Limb (tissue), 2 donors: ENCODE measurements around the gene NIT2.
"Not testable (repeated sequence)": the region's sequence is repeated elsewhere in the genome, so short reads cannot be mapped to it uniquely, and the experiment has no call there.

Source experiments
- DNase-seq, 2 donors: peaks; one replicate each; pipeline ENCODE4 v3.0.0-alpha.2; 2016; ENCODE audit errors: extremely low spot score in 2 of 2

The NIT2 gene

GRCh38 chr3:100334488-100335351, at the start of gene NIT2:
TSS of gene NIT2 (plus strand) at chr3:100334757. CDS start at chr3:100334792, 35 bp downstream.
- DNase-seq: peak; percentile 75 to 84

DNA sequence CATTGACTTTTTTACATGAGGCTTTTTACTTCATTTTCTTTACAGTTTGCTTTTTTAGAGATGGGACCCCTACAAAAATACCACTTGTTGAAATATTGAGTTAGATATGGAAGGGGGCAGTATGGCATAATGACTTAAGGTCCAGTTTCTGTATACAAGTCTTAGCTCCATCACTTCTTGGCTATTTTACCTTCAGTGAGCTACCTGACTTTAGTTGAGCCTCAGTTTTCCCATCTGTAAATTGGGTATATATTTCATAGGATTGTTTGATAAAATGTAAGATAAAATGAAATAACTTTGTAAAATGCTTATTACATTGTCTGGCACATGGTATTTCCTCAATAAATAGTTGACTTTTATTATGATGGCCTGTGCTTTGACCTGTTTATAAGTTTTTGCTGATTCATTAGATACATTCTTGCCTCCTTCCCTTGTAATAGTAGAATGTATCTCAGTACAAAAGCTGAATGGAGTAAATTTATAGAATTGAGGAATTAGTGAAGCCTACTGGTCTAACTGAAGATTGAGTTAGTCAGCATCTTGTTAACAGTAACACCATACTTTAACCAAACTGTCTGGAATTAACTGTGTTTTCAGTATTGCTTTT, 46.2 kb upstream of the NIT2 start:
- DNase-seq: no peak

- no peak for DNase-seq
Measured at GRCh38 chr3:100289339-100289738, 45.2 kb upstream of the NIT2 start.

GRCh38 chr3:100295089-100295488, 39.5 kb upstream of the NIT2 start:
- no peak for DNase-seq

DNA sequence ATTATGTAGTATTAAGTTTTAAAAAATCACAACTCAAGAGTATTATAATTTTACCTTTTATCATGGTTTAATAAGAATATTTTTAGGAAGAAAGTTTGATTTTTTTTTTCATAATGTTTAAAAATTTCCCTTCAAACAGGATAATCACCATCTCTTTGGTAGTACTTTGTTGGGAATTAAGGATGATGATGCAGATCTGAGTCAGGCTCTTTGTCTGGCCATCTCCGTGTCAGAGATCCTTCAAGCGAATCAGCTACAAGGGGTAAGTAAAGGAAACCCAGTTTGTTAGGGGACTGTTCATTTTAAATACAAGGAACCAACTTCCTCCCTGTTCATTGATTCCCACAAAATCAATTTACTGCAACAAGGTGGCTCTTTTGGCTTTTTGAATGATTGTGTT, 36.8 kb upstream of the NIT2 start:
- no peak for DNase-seq

DNA sequence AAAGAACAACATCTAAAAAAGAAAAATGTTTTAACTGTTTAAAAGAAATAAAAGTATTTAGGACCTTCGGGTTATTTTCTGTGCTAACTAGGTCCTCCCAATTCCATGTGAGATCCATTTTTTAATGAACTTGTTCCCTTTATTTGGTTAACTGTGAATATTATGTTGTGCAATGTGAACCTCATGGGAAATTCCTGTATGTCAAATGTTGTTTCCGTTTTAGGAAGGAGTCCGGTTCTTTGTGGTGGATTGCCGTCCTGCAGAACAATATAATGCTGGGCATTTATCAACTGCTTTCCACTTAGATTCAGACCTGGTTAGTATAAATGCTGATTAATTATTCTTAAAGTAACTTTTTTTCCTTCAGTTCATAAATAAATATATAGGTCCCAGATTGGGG, 35.5 kb upstream of the NIT2 start:
- no peak for DNase-seq

DNA sequence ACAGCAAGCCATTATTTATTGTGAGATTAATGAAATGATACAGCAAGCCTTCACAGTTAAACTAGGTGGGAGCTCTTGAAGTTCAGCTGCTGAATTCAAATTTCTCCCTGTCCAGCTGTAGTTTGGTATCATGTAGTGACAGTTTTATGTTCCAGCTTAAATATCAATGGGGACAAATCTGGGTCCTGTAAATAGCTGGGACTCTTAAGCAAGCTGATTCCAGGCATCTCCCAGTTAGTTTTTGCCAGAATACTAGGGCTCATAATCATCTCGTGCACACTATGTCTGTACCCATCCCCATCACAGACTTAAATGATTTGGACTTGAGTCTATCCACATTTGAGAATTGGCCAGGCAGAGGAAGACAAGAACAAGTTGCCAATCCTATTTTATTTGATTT, 27.9 kb upstream of the NIT2 start:
- no peak for DNase-seq

GRCh38 chr3:100310355-100310965, 24.1 kb upstream of the NIT2 start:
- no peak for DNase-seq

DNA sequence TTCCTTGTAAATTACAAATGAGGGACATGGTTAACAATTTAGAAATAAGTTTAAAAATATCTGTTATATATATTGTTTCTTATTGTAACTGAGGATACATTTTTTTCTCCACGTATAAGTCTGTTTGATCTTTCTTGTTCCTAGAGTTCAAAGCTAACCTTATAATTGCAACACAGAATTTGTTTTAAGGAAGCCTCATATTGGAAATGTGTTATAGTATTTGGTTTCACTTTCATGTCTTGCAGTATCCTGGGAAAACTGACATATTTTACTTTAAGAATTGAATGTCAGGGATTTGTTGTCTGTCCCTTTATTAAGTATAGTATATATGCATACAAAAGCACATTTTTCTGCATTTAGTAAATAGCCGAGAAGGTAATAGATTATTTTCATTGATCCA, 23.5 kb upstream of the NIT2 start:
- DNase-seq: no peak

- DNase-seq: peak in 1 of 2 donors; percentile 51
Measured at GRCh38 chr3:100316641-100317069, 17.9 kb upstream of the NIT2 start.

GRCh38 chr3:100317912-100318311, 16.6 kb upstream of the NIT2 start:
- no peak for DNase-seq

DNA sequence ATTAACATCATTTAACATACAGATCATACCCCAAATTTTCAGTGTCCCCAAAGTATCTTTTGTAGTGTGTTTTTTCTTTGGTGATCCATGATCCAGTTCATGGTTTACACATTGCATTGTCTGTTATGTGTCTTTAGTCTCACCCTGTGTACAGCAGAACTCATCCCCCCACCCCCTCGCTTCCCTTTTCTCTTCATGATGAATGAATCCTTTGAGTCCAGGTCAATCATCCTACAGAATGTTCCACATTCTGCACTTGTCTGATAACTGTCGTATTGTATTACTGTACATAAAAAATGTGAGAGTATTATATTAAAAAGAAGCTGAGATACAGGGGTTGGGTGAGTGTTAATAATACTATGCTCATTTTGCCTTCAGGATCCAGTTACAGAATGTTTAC, 14.6 kb upstream of the NIT2 start:
- DNase-seq: no peak

- DNase-seq: no peak
Measured at GRCh38 chr3:100324044-100324443, 10.5 kb upstream of the NIT2 start.

DNA sequence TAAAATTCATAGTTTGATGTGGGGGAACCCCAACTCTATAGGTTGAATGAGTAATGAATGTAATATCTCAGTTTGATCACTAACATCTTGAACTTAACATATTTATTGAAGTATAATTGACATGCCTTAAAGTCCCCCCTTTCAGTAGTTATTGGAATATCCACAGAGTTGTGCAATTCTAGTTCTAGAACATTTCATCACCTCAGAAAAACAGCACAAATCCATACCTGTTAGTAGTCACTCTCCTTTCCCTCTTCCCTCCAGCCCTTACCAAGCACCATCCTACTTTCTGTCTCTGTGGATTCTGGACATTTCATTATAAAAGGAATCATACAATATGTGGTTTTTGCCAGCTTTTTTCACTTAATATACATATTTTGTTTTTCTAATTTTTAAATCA, 8.7 kb upstream of the NIT2 start:
- no peak for DNase-seq

GRCh38 chr3:100327377-100327776, 7.2 kb upstream of the NIT2 start:
- not testable (repeated sequence) for DNase-seq

GRCh38 chr3:100329800-100330489, 4.6 kb upstream of the NIT2 start:
- no peak for DNase-seq

DNA sequence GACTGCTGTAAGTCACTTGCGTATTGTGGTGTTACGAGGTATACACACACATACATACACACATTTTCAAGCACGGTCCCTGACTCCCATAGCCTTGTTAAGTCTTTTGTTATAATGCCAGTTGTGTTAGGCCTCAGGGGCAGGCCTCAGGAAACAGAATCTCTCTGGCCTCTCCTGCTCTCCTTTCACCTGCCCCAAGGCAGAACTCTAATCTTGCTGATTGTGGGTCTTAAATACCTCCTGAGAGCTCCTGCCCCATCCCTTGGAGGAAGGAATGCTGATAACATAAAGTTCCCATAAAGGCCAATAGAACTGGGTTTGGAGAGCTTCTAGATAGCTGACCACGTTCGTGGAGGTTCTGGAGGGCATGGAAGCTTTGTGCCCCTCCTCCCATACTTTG, 3.9 kb upstream of the NIT2 start:
- no peak for DNase-seq

DNA sequence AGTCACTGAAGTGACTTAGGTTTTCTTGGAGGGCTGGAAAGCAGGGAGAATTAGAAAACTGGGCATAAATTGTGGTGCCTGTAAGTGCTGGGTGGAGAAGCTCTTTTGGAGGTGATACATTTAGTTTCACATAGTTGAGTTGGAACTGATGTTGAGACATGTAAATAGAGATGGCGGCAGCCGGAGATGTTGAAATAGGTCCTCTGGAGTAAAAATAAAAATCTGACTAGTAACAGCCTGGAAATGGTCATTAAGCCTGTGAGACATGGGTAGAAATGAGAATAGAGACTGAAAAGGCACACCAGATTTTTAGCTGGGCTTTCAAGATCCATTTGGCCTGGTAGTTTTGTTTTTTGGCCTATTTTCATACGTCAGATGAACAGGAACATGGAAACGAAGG, 2.9 kb upstream of the NIT2 start:
- no peak for DNase-seq

GRCh38 chr3:100333051-100333450, 1.5 kb upstream of the NIT2 start:
- DNase-seq: no peak

GRCh38 chr3:100333970-100334487, 528 bp upstream of the NIT2 start:
- no peak for DNase-seq

- DNase-seq: no peak
Measured at GRCh38 chr3:100335434-100335833, 877 bp downstream of the NIT2 start.

- not testable (repeated sequence) for DNase-seq
Measured at GRCh38 chr3:100336229-100336628, 1.7 kb downstream of the NIT2 start.
